Ecto neural progenitor cell (in vitro differentiated cells): Measurements from ENCODE around the gene MEIS2.

Experiments used
- DNase-seq: peaks from one replicate; pipeline ENCODE4 v3.0.0-alpha.2; 2018; ENCODE audit warnings: low spot score

Gene MEIS2

DNA sequence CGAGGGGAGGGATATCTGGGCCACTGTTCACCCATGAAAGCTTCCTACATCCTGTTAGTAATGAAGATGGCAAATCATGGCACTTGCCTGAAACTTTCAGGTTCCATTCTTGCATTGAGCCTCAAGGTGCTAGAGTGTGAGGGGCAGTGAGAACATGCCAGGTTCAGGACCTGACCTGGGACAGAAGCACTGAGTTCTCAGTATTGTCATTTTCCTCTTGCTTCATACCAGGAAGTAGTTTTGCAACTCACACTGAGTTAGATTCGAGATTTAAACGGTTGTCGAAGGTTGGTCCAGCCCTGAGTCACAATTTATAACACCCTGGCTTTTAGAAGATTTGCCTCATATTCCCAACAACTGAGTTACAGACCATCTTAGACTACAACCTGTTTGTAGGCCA, 11.8 kb upstream of the MEIS2 start:
- DNase-seq, result no peak

DNA sequence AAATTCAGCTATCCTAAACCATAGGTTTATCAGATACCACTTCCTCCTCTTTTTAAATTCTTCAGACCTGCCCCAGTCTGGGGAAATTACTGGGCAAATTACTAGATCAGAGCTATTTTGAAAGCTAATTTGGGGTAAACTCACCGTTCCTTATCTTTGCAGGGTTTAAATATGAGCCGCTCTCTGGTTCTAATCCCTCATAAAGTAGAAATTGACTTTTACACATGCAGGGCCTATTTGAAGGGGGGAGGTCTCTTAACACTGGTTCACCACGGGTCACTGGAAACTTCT, 11.0 kb upstream of the MEIS2 start:
- no peak for DNase-seq

DNA sequence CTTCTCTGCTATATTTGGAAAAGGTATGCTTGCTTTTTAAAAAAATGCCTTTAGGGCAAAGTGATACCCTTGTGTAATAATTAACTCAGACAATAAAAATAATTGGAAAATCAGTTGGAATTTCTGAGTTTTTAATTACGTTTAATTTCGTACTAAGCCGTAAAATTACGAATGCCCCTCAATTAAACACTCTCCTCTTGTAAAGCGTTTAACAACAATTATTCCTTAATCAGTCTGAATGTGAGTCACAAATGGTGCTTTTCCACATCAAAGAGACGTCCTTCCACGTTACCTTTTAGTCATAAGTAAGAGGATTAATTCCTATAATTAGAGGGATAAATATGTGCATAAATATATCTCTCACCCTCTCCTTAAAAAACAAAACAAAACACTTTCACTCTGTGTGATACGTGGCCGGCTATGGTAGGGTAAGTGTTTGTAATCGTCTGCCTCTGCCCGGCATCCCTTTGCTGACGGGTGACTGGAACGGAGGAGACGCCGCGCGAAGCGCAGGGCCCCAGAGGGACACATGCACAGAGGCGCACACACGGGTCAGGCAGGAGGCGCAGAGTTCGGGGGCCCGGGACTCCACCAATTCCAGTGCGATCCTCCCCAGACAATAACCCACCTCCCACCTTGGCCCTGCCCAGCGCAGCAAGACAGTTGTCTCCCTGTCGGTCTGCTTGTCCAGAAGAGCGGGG, 9.7 kb upstream of the MEIS2 start:
- DNase-seq, result peak; percentile 77

DNA sequence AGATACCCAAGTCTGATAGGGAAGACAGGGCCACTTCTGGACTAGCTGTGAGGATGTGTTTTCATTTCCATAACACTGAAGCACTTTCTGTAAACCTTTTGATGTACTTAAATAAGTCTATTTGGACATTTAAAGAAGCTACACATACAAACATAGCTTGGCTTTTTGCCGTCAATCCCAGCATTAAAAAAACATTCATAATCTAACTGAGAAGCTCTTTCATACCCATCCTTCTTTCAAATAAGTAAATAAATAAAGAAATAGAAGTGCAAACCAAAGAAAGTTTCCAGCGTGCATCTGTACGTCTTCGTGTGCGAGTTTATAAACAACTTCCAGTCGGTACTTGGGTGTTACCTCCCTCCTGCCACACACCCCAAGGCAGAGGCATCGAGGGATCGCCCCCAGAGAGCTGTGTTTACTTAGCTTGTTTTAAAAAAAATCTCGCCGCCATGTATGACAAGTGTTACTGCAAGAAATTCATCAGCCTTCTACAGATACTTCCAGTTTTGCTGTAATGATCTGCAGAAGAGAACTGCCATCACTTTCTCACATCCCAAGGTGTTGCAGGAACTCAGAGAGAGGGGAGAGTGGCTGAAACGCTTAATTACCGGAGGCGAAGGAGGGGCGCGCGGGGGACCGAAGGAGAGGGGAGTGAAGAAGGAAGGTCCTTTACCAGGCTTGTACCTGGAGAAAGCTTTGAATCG, 9.0 kb upstream of the MEIS2 start:
- no peak for DNase-seq

DNA sequence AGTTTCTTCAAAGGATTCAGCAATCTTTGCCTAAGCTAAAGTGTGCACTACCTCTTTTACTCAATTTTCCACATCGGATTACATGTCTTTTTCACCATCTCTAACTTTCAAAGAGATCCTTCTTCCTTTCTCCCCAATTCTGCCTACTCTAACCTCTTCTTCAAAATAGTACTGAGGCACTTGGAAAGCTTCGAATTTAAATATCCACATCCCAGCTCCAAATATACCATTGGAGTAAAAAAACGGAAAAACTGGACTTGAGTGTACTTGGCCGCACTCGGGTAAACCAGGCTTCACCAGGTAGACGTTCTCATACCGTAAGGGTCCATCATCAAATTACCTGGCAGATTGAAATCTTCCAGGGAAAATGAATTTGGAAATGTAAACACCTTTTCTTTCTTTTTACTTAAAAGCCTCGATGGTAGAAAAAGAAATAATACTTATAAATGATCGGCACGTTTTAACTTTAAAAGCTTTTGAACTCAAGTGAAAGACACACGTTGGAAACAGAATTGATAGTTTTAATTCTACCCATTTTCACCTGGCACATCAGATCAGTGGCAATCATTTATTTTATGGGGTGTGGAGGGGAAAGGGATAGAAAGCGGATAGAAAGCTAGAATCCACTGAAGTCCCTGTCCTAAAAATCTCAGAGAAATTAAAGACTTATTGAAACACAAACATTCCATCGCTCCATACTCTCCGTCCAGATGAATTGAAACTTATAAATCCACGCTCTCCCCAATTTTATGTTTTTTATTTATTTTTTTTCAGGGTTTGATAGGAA, 8.2 kb upstream of the MEIS2 start:
- no peak for DNase-seq

GRCh38 chr15:37107744-37108380, 7.5 kb upstream of the MEIS2 start:
- DNase-seq, result no peak

DNA sequence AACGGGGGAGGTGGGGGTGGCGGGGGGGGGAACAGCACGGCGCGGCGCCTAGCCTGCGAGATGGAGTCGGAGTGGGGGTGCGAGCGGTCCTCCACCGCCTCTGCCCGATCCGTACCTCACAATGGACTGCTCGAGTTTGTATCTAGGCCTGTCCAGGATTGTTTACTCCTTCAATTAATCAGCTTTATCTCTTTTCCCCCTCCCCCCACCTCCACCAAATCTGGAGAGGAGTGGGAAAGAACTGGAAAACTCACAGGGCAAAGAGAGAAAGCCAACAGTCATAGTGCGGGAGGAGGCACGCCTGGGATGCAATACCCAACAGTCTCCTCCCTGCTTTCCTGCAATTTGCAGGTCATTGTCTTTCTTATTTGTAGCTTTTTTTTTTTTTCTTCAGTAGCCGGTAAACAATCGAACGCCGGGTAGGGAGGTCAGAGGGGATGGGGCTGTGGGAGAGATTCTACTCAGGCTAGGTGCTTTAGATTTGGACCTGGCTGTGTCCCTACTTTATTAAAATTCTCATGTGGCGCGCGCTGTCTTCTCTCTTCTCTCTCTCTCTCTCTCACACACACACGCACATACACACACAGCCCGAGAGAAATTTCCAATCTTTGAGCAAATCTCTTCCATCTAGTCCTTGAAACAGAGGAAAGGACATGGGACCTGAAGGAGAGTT, 6.9 kb upstream of the MEIS2 start:
- DNase-seq, result no peak

- DNase-seq, result peak; percentile 80
Observed at GRCh38 chr15:37106490-37107001, 6.2 kb upstream of the MEIS2 start.

DNA sequence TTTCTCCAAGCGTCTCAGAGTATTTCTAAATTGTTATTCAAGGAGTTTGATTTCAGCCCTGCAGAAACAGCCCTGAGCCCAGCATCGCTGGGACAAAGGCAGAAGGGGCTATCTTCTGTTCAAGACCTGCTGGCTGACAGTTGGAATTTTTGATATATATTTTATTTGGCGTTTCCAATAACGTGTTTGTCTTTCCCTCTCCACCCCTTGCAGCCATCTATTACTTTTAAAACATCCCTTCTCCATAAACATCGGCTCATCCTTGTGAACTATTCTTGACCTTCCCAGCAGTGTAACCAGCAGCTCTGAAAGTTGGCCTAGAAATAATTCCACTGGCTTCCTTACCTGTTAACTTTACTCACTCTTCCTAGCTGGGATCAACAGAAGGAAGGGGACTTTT, 5.5 kb upstream of the MEIS2 start:
- no peak for DNase-seq

- no peak for DNase-seq
Observed at GRCh38 chr15:37105029-37105428, 4.7 kb upstream of the MEIS2 start.

GRCh38 chr15:37104424-37104981, 4.2 kb upstream of the MEIS2 start:
- DNase-seq, result no peak

DNA sequence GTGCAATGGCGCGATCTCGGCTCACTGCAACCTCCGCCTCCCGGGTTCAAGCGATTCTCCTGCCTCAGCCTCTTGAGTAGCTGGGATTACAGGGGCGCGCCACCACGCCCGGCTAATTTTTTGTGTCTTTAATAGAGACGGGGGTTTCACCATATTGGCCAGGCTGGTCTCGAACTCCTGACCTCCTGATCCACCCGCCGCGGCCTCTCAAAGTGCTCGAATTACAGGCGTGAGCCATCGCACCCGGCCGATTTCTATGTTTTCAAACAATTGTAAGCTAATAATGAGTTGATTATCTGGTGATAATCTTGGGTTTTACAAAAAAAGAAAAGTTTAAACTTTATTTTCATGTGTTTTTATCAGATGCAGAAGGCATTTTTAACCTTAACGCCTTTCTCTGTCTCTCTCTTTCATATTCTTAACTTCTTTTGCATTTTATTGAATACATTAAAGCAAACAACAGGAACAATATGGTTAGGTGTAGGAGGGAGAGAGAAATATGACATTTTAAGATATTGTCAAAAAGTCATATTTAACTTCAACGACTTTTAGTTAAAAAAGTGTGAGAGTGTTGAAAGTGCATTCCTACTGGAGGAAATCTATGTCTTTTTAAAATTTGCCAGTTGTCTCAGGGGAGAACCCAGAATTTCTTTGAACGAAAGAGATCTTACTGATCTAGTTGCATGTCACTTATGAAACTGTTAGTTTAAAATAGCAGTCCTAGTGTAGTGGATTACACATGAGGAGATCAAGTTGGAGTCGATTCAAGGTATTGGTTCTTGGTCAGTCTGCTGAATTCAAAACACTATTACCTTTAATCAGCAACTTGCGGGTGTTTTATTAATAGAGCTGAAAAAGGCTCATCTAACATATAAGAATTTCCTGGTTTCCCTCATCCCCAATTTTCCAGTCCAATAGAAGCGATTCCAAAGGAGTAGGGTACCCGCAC, 3.4 kb upstream of the MEIS2 start:
- no peak for DNase-seq

GRCh38 chr15:37103163-37103435, 2.8 kb upstream of the MEIS2 start:
- DNase-seq, result no peak

GRCh38 chr15:37102305-37103162, 2.2 kb upstream of the MEIS2 start:
- DNase-seq, result peak; percentile 64

- DNase-seq, result no peak
Observed at GRCh38 chr15:37101980-37102304, 1.6 kb upstream of the MEIS2 start.

DNA sequence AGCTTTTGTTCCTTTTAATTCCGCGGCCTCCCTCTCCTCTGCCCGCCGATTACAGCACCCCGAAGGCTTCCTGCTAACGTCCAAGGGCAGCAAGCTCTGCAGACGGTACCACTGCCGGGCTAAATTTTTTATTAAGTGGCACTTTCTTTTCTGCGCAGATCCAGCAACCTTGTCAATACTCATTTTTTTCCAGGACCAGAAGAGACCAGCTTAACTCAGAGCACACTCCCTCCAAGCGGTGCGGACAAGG, 542 bp upstream of the MEIS2 start:
- DNase-seq, result peak; percentile 71

DNA sequence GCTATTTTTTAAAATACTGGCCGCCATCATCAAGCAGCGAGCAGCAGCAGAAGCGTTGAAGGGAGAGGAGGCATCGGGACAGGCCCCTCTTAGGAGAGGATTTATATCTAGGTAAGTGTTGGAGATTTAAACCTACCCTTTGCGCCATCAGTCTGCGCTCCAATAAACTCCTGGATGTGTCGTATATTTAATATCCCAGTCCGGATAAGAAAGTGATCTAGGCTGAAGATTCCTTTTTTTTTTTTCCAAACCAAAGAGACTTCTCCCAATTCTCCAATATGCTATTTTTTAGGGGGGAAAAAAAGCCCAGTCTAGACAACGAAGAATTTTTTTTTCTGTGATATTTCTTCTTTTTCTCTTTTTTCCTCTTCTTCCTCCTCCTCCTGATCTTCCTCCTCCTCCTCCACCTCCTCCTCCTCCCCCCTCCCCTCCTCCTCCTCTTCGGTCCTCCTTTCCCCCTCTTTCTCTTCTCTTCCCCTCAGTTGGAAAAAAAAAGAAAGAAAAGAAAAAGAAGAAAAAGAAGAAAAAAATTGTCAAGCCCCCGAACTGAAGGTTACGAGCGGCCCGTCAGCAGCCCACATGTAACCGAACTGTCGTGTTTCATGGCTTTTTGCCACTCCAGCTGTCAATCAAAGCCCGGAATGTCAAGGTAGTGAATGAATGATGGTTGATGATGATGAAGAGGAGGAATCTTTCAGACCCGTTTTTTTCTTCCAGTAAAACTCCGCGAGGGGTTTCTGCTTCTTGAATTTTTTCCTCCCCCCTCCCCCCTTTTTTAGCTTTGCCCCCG, 835 bp downstream of the MEIS2 start:
- DNase-seq, result no peak

- peak; percentile 63 for DNase-seq
Observed at GRCh38 chr15:37098468-37099318, 1.7 kb downstream of the MEIS2 start.
